Superior temporal gyrus (tissue), 1 donor: ENCODE results near the gene EYA2.
A peak's percentile ranks its signal among the peaks of the same experiment; 100 is the strongest.

Source experiments
- DNase-seq: peaks from one replicate; pipeline ENCODE4 v3.0.0-alpha.2; 2016; ENCODE audit errors: extremely low spot score

EYA2 gene

DNA sequence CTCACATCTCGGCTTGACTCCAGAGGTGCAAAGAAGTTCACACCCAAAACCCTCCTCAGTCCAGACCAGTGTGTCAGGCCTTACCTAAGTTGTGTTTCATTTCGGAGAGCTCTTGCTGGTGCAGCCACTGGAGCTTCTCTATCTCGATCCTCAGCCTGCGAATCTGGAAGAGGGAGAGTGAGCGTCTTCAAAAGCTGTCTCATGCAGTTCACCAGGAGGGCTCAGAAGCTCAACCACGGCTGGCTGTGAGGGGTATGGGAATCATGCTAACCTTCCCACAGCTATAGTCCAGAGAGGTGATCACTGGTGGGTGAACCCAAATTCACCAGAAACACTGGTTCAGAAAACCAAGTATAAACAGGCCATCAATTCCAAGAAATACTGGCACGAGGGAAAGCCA lies 332.5 kb downstream of the EYA2 start:
- DNase-seq, result no peak

DNA sequence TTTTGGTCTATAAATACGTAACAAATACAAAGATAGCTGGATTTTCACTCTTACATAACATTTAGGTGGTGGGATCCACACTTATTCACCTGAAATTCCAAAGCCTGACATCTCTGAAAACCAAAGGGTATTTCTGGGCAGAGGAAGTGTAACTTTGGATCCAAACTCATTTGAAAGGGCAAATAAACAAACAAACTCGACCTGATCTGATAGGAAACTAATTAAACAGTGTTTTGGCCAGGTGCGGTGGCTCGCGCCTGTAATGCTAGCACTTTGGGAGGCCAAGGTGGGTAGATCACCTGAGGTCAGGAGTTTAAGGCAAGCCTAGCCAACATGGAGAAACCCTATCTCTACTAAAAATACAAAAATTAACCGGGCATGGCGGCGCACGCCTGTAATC lies 332.9 kb downstream of the EYA2 start:
- DNase-seq, result no peak

- DNase-seq, result no peak
These were observed 334.0 kb downstream of the EYA2 start for GRCh38 chr20:47228654-47229053.

DNA sequence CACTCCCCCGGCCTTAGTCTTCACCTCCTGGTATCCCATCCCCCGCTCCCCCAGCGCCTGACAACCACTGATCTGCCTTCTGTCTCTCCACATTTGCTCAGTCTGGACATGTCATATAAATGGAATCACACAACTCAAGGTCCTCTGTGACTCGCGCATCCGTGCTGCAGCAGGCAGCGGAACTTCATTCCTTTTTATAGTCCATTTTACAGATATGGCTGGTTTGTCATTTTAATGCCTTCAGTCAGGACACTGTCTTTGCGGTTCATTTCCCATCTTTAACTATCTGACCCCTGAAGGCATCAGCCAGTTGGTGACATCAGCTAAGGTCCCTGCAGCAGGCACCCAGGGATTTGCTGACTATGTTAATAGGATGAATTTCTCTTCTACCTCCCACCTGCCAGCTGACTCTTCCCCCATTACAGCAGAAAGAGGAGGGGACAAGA lies 336.2 kb downstream of the EYA2 start:
- DNase-seq, result no peak

GRCh38 chr20:47231382-47232039 lies 336.9 kb downstream of the EYA2 start:
- DNase-seq, result no peak

- no peak for DNase-seq
These were observed 337.9 kb downstream of the EYA2 start for GRCh38 chr20:47232518-47232917.

DNA sequence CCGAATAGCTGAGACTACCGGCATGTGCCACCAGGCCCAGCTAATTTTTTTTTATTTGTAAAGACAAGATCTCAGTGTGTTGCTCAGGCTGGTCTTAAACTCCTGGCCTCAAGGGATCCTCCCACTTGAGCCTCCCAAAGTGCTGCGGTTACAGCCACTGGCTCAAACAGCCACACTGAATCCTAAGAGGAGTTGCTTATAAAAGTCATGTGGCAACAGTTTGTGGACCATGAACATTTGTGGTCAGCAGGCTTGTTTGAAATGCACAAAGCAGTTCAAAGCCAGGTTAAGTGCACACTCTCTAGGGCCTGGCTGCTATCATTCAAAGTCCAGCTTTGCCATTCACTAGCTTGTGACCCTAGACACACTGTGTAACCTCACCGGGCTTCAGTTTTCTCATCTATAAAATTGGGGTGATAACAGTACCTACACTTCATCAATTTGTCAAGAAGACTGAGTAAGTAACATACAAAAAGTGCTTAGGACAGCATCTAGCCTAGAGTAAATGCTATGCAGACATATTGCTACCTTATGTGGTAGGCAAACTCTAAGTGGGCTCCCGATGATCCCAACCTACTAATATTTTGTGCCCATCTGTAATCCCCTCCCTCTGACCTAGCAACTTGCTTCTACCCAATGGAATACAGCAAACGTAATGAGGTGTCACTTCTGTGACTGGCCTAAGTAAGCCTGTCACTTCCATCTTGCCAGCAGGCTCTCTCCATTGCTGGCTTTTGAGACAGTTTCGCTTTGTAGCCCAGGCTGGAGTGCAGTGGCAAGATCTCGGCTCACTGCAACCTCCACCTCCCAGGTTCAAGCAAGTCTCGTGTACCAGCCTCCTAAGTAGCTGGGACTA lies 338.9 kb downstream of the EYA2 start:
- no peak for DNase-seq

GRCh38 chr20:47235111-47235510 lies 340.5 kb downstream of the EYA2 start:
- no peak for DNase-seq

GRCh38 chr20:47235853-47236638 lies 341.4 kb downstream of the EYA2 start:
- DNase-seq, result no peak

GRCh38 chr20:47236639-47236900 lies 341.9 kb downstream of the EYA2 start:
- DNase-seq, result no peak

DNA sequence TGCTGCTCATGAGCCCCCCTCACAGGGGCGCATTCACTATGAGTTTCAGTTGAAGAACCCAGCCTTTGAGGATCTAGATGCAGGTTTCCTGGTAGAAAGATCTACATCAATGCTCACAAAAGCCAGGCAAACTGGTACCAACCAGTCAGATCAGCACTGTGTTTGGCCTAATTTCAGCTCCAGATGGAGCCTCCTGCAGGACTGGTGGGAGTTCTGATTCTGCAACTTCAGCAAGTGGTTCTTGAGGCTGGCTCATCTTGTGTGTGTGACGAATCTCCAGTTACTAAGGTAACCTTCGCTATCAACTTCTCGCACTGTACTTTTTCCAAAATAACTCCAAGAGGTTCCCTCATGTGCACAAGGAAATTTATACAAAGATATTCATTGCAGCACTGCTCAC lies 343.1 kb downstream of the EYA2 start:
- peak; percentile 73 for DNase-seq
